ENCODE data around the gene MEF2C.

The MEF2C gene

DNA sequence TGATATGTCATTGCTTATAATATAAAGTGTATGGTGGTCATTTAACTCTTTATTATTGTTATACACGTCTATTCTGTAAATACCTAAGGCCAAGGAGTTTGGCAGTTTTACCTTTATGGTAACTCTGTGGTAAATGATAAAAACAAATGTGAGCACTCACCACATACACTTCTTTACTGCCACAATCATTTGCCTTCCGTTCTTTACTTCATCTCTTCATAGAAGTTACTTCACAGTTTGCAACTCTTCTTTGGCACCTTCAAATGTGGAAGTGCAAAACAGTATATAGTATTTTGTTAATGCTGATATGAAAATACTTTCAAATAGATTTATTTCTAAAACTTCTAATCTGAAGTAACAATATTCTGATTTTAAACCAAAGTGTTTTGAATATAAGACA is 4.4 kb upstream of the MEF2C start:
- no peak for DNase-seq

- peak; percentile 49 for DNase-seq
These were observed 3.9 kb upstream of the MEF2C start for GRCh38 chr5:88886746-88887341.

- no peak for DNase-seq
These were observed 3.3 kb upstream of the MEF2C start for GRCh38 chr5:88886252-88886651.

- DNase-seq, result peak; percentile 33
These were observed 2.0 kb upstream of the MEF2C start for GRCh38 chr5:88885002-88885401.

DNA sequence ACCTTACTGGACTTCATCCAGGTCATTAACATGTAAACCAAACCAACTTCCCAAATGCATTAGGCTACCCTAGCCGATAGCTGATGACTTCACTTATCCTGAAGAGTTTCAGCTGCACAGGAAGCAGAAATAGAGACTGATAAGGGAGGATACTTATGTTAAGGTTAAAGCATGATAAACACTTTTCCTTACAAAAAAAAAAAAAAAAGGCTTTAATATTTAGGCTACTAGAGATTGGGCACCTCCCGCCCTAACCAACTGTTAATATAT is 1.6 kb upstream of the MEF2C start:
- peak; percentile 84 for DNase-seq

DNA sequence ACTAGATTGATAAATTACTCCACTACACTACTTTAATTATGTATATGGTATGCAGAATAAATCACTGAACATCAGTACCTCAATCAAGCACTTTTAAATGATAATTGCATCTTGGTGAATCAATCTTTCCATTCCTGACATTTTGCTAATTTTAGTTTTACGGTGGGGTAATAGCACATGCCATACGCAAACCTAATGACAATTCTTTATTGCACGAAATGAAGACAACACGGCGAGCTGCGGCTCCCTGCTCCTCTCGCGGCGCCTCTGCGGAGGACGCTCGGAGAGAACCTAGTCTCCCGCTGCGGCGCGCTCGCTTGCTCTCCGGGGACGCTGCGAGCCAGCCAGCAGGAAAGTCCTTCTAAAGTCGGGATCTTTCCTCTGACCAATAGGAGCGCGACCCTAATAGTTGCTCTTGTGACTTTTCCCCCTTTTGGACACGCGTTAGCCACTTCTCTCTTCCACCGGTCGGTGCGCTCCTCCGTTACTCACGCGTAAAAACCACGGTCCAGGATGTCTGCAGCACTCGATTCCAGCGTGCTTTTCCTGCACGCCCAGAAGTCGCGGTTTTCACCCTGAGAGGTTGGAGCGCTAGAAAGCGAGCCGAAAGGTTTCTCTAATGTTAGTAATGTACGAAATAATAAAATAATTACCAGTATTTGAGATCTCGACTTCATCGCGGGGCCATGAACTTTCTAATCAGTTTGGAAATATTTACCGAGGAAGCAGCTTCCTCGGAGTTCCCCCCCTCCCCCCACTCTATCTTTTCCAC is 1.0 kb upstream of the MEF2C start:
- DNase-seq, result peak; percentile 83

DNA sequence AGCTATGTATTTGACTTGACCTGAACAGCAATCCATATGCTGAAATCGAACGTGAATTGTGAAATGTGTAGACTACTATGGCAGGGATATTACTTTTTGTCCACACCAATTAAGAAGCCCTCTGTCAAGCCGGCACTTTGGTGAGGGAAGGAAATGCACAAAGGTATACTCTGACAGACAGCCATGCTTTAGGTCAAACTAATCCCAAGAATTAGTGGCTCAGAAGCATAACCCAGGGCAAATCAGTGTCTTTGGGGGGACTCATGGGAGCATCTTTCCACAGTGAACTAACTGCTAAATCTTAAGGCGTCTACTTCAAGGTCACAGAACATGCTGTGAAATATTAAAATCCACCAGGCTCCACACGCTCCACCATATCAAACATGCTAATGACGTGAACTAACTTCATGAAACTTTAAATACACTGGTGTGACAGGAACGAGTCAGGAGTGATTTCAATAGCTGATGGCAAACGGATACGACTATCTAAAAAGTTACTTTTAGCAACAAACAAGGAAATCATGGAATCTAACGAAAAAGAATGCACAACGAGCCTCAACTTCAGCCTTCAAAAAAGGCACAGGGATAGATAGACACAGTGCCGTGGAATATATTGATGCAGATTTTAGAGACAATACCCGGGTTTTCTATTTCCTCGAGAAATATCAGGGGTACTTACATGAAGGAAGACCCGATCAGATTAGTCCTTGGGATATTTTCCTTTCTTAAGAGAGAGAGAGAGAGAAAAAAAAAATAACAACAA is 527 bp downstream of the MEF2C start:
- DNase-seq, result peak; percentile 53

- peak; percentile 74 for DNase-seq
These were observed 1.4 kb downstream of the MEF2C start for GRCh38 chr5:88881571-88881971.

GRCh38 chr5:88880201-88880600 is 2.8 kb downstream of the MEF2C start:
- DNase-seq, result peak; percentile 37

GRCh38 chr5:88879724-88880123 is 3.3 kb downstream of the MEF2C start:
- no peak for DNase-seq

GRCh38 chr5:88878976-88879375 is 4.0 kb downstream of the MEF2C start:
- peak; percentile 63 for DNase-seq

GRCh38 chr5:88877826-88878225 is 5.2 kb downstream of the MEF2C start:
- peak; percentile 32 for DNase-seq

- no peak for DNase-seq
These were observed 6.3 kb downstream of the MEF2C start for GRCh38 chr5:88876714-88877113.

- DNase-seq, result peak; percentile 76
These were observed 7.4 kb downstream of the MEF2C start for GRCh38 chr5:88875341-88876234.

DNA sequence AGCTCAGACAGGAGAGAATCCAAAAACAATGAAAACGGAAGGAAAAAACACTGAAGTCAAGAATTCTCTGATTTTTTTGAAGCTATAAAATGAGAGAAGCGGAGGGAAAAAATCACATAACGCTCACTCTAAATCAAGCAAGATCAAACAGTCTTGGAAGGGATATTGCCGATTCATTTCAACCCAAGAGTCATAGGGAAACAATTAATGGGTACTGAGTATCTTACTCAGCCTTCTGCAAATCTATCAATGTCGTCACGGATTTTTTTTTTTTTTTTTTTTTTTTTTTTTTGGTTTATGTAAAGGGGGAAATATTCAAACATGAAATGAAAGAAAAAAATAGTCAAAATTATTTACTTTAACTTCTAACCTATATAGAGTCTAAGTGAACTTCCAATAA is 9.5 kb downstream of the MEF2C start:
- no peak for DNase-seq

DNA sequence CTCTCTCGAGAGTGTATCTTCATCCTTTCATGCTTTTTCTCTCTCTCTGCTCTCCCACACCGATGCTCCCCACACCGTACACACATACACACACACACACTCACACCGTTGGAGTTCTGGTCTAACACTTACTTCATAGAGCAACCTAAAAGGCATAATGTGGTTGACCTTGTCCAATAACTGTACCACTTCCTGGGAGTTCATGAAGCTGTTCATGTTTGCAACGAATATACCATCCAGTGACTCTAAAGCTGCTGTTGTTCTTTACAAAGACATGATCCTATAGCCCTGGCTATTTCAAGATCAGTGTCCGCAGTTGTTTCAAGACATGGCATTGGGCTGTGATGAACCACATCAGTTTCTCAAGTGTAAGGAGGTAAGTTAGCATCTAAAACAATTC is 10.0 kb downstream of the MEF2C start:
- DNase-seq, result no peak

GRCh38 chr5:88870285-88870684 is 12.7 kb downstream of the MEF2C start:
- DNase-seq, result no peak

DNA sequence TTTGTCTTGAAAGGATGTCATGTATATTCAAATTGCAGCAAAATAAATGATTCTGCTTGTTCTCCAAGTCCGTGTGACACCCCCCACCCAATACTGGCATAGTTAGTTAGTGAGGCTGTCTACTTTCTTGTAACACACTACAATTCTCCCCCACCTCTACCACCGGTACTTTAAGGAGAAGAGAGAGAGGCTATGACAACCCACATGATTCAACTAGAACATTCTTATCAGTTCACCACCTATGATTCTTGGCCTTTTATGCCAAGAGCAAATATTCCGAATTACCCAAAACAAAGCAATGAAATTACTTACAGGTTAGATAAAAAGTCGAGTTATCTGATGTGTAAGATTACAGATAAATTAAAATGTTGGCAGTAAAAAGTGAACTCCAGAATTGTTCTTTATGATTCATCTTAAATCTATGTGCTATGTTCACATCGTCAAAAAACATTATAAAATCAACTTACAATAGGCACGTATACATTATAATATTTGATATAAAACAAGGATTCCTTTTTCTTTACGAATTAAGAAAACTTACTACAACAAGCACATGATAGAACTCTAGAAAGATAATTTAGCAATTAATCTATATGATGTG is 14.4 kb downstream of the MEF2C start:
- no peak for DNase-seq

DNA sequence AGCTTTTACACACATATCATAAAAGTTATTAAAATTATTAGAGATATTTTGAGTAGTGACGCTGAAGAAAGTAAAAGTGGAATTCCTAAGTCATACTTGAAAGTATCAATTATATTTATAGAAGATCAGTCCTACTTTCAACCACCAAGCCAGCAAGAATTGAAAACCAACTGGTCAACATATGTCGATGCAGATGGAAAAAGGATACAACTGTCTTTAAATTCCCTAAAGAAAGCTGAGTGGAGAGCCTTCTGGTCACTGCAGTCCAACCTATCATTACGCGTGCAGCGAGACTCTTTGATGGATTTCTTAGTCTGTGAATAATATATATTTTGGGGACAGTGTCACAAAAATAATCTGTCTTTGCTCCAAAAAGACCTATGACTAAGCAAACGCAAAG is 15.3 kb downstream of the MEF2C start:
- no peak for DNase-seq

DNA sequence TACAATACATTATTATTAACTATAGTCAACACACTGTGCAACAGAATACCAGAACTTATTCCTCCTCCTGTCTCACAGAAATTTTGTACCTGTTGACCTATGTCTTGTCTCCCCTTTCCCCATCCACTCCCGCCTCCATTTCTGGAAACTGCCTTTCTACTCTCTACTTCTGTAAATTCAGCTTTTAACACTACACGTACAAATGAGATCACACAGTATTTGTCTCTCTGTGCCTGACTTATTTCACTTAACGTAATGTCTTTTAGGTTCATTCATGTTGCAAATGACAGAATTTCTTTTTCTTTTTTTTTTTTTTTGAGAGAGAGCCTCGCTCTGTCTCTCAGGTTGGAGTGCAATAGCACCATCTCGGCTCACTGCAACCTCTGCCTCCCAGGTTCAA is 19.5 kb downstream of the MEF2C start:
- DNase-seq, result no peak

DNA sequence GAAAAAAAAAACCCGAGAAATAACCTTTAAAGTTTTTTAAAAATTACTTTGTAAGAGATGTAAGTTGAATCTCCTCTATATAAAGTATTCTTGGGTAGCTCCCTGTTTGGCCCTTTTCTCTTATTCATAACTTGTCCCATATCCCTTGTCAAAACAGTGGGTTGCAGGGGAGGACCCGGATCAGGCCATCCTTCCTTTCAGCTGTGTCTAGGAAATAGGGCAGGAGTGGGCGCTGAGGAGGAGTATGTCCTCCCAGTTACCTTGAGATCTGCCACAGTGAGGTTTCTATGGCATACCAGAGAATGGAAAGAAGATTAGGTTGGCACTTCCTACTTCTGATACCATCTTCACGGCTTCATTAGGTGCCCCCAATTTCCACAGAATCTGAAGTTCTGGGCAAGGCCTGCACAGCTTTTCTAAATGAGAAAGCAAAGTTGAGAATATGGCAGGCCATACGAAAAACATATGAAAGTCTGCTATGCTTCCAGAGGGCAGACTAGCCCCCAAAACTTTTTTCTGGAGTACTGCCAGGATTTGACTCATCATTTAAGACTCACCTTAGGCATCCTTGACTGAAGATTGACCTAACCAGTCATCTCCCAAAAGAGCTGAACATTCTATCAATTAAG is 20.3 kb downstream of the MEF2C start:
- DNase-seq, result no peak

GRCh38 chr5:88861231-88861630 is 21.8 kb downstream of the MEF2C start:
- DNase-seq, result no peak

Measured in hematopoietic multipotent progenitor cell treated with erythropoietin and hydrocortisone succinate and interleukin-3 and kit ligand, for 6 days (in vitro differentiated cells).